Adipocyte (in vitro differentiated cells): ENCODE results near the gene GTPBP6.
"Not testable (repeated sequence)": the region's sequence is repeated elsewhere in the genome, so short reads cannot be mapped to it uniquely, and the experiment has no call there.

Experiments
- DNase-seq: peaks from one replicate; pipeline ENCODE4 v3.0.0-alpha.2; 2015; ENCODE audit warnings: low read depth
- H3K27me3 ChIP-seq: replicated peaks from 2 replicates; pipeline ENCODE4 v1.7.0; 2013; ENCODE audit warnings: mild to moderate bottlenecking, low read length, moderate library complexity; ENCODE audit not compliant: control insufficient read depth, insufficient read depth
- H3K36me3 ChIP-seq: 2 replicates; pipeline ENCODE4 v1.7.0; 2013; ENCODE audit warnings: low read length, mild to moderate bottlenecking, moderate library complexity; ENCODE audit not compliant: control insufficient read depth, insufficient read depth, severe bottlenecking
- H3K4me1 ChIP-seq: 2 replicates; pipeline ENCODE4 v1.7.0; 2013; ENCODE audit warnings: mild to moderate bottlenecking, low read length, moderate library complexity; ENCODE audit not compliant: control insufficient read depth, insufficient read depth
- H3K4me3 ChIP-seq: 2 replicates; pipeline ENCODE4 v1.7.0; 2013; ENCODE audit warnings: mild to moderate bottlenecking, low read length, moderate library complexity
- H3K9ac ChIP-seq: 2 replicates; pipeline ENCODE4 v1.7.0; 2013; ENCODE audit warnings: mild to moderate bottlenecking, low read length, moderate library complexity
- H3K9me3 ChIP-seq: 2 replicates; pipeline ENCODE4 v1.7.0; 2013; ENCODE audit warnings: mild to moderate bottlenecking, low read length, moderate library complexity; ENCODE audit not compliant: control insufficient read depth

The GTPBP6 gene

GRCh38 chrX:280722-281121 lies 37.9 kb downstream of the GTPBP6 start:
- not testable (repeated sequence) for H3K9me3 ChIP-seq, H3K4me3 ChIP-seq, H3K27me3 ChIP-seq, DNase-seq, H3K9ac ChIP-seq
- Histone ChIP-seq H3K36me3 (peaks cover 16% of the 10 kb centered on the region), H3K4me1 (peaks cover 11% of the 10 kb centered on the region)

- H3K4me3 ChIP-seq, H3K9ac ChIP-seq, DNase-seq, H3K9me3 ChIP-seq, H3K27me3 ChIP-seq, H3K36me3 ChIP-seq: not testable (repeated sequence)
- H3K4me1 ChIP-seq: peaks cover 16% of the 10 kb centered on the region
Observed at GRCh38 chrX:279757-280604, 38.6 kb downstream of the GTPBP6 start.

GRCh38 chrX:276581-277201 lies 41.9 kb downstream of the GTPBP6 start:
- H3K4me3 ChIP-seq: peak overlapping the region; percentile 93
- peak; percentile 75 for DNase-seq
- H3K36me3 ChIP-seq: no peaks in the 10 kb centered on the region
- H3K9ac ChIP-seq: peak overlapping the region; percentile 89
- H3K9me3 ChIP-seq: no peaks in the 10 kb centered on the region
- no peaks in the 10 kb centered on the region for H3K27me3 ChIP-seq
- peaks cover 16% of the 10 kb centered on the region for H3K4me1 ChIP-seq

DNA sequence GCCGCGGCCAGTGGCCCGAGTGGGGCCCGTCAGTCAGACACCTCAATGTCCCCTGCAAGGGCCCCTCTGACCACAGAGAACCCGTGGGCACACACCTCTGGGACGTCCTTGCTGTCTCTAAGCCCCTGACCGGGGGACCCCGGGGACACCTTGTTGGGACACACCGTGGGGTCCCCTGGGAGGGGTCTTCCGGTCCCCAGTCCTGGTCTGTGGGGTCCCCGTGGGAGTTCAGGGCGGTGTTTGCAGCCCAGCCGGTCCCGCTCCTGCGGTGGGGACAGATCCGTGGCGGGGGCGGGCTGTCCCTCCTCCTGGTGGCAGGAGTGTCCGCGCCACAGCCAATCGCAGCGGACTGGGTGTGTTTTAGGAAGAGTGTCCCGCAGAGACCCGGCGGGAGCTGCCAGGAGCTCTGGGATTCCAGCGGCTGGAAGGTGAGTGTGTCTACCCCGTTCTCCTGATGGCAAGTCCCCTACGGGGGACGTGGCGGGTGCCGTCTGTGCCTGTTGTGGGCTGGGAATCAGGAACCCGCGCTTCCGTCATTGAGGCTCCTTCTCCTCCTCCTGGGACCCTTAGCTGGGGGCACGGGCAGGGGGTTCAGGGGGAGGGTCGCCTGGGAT lies 42.5 kb downstream of the GTPBP6 start:
- Histone ChIP-seq H3K4me3 (peak overlapping the region; percentile 93), H3K27me3 (no peaks in the 10 kb centered on the region)
- peak; percentile 67 for DNase-seq

GRCh38 chrX:275476-275966 lies 43.1 kb downstream of the GTPBP6 start:
- Histone ChIP-seq H3K4me3 (peak overlapping the region; percentile 93), H3K27me3 (no peaks in the 10 kb centered on the region), H3K36me3 (no peaks in the 10 kb centered on the region), H3K4me1 (peaks cover 13% of the 10 kb centered on the region), H3K9ac (peak overlapping the region; percentile 89), H3K9me3 (no peaks in the 10 kb centered on the region)
- no peak for DNase-seq

More for the DNA sequence above, 42.5 kb downstream of the GTPBP6 start:
- Histone ChIP-seq H3K4me1 (peaks cover 13% of the 10 kb centered on the region), H3K36me3 (no peaks in the 10 kb centered on the region), H3K9me3 (no peaks in the 10 kb centered on the region), H3K9ac (peak overlapping the region; percentile 89)

DNA sequence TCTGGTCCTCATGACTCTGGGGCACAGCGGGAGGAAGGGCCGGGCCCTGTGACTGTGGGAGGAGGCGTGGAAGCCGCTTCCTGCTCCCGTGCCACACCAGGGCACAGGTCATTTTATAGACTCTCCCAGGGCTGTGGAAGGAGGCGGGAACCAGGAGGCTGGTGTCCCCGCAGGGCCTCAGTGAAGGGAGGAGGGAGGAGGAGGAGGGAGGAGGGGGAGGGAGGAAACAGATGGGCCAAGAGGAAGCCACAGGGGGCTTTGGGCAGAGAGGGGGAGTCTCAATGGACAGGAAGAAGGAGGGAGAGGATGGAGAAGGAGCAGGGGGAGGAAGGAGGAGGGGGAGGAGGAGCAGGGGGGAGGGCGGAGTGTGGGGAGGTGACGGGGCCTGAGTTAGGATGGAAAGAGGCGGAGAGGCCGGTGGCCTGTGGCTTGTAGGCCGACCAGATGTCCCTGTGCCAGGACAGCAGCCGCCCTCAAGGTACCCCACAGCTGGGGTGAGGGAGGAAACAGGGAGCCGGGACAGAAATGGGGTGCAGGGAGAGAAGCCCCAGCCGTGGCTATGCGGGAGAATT lies 43.6 kb downstream of the GTPBP6 start:
- Histone ChIP-seq H3K27me3 (no peaks in the 10 kb centered on the region), H3K9ac (peak overlapping the region; percentile 89), H3K9me3 (no peaks in the 10 kb centered on the region), H3K4me3 (no peak overlapping the region), H3K36me3 (no peaks in the 10 kb centered on the region), H3K4me1 (peaks cover 13% of the 10 kb centered on the region)
- DNase-seq: no peak

DNA sequence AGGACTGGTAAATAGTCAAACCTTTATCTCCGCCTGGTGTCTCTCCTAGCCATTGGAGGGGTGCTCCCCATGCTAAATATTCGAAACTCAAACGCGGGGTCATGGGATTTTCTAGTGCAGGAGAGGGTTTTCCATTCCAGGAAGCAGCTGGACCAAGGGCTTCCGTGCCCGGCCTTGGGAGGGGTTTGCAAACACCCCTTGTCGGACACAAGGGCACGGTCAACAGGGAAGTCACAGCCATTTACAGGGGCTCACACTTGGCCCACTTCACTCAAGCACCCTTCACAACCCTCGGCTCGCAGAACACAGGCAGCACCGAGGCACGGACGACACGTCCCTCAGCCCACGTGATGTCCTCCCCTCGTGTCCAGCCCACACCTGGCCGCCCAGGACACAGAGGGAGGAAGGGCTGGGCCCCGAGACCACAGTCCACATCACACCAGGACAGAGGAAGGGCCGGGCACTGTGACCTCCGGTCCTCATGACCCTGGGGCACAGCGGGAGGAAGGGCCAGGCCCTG lies 47.7 kb downstream of the GTPBP6 start:
- Histone ChIP-seq H3K9me3 (no peaks in the 10 kb centered on the region), H3K27me3 (no peaks in the 10 kb centered on the region), H3K4me1 (peaks cover 7% of the 10 kb centered on the region), H3K4me3 (no peak overlapping the region), H3K36me3 (no peaks in the 10 kb centered on the region), H3K9ac (no peak overlapping the region)
- no peak for DNase-seq

GRCh38 chrX:267771-268261 lies 50.8 kb downstream of the GTPBP6 start:
- H3K36me3 ChIP-seq: no peaks in the 10 kb centered on the region
- no peaks in the 10 kb centered on the region for H3K27me3 ChIP-seq
- H3K9ac ChIP-seq: no peak overlapping the region
- H3K4me3 ChIP-seq: no peak overlapping the region
- no peak for DNase-seq
- H3K4me1 ChIP-seq: peaks cover 13% of the 10 kb centered on the region
- no peaks in the 10 kb centered on the region for H3K9me3 ChIP-seq

DNA sequence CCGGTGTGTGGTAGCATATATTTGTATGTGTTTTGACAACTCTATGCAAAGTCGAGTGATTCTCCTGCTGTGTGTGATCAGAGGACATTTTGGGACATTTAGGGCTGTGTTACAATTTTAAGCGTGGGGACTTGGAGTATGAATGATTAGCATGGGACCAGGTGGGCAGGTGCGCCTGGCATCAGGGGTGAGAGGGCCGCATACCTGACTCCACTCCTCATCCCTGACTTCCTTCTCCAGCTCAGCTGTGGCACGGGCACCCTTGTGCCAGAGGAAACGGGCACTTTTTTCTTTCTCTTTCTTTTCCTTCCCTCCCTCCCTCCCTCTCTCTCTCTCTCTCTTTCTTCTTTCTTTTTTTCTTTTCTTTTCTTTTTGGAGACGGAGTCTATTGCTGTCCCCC lies 53.1 kb downstream of the GTPBP6 start:
- Histone ChIP-seq H3K36me3 (no peaks in the 10 kb centered on the region), H3K9me3 (no peaks in the 10 kb centered on the region), H3K4me1 (peaks cover 32% of the 10 kb centered on the region), H3K4me3 (no peak overlapping the region), H3K27me3 (no peaks in the 10 kb centered on the region), H3K9ac (peak overlapping the region; percentile 56)
- no peak for DNase-seq

GRCh38 chrX:264634-265455 lies 53.8 kb downstream of the GTPBP6 start:
- H3K9me3 ChIP-seq: no peaks in the 10 kb centered on the region
- H3K36me3 ChIP-seq: no peaks in the 10 kb centered on the region
- no peaks in the 10 kb centered on the region for H3K27me3 ChIP-seq
- H3K9ac ChIP-seq: peak overlapping the region; percentile 56
- H3K4me1 ChIP-seq: peaks cover 32% of the 10 kb centered on the region
- H3K4me3 ChIP-seq: no peak overlapping the region
- peak; percentile 70 for DNase-seq
